Muscle layer of colon (tissue), 2 donors: ENCODE results near the gene PNN.
"Not testable (repeated sequence)": the region's sequence is repeated elsewhere in the genome, so short reads cannot be mapped to it uniquely, and the experiment has no call there.

ENCODE experiments used
- H3K27ac ChIP-seq: one replicate; pipeline ENCODE4 v1.7.0; 2013; ENCODE audit warnings: low read depth, mild to moderate bottlenecking, low read length, moderate library complexity
- H3K27me3 ChIP-seq, 2 donors: one replicate each; pipeline ENCODE4 v1.7.0; 2013; ENCODE audit warnings: low read length in 2 of 2, mild to moderate bottlenecking in 2 of 2; ENCODE audit not compliant: insufficient read depth in 2 of 2, control insufficient read depth in 1 of 2
- H3K36me3 ChIP-seq: one replicate; pipeline ENCODE4 v1.7.0; 2013; ENCODE audit warnings: mild to moderate bottlenecking, low read length; ENCODE audit not compliant: insufficient read depth
- H3K4me1 ChIP-seq: one replicate; pipeline ENCODE4 v1.7.0; 2013; ENCODE audit warnings: mild to moderate bottlenecking, low read length; ENCODE audit not compliant: insufficient read depth
- H3K4me3 ChIP-seq, 2 donors: one replicate each; pipeline ENCODE4 v1.7.0; 2013; ENCODE audit warnings: low read length in 2 of 2, low read depth in 1 of 2, mild to moderate bottlenecking in 1 of 2, moderate library complexity in 1 of 2
- H3K9ac ChIP-seq: one replicate; pipeline ENCODE4 v1.7.0; 2013; ENCODE audit warnings: low read length
- H3K9me3 ChIP-seq: one replicate; pipeline ENCODE4 v1.7.0; 2013; ENCODE audit warnings: mild to moderate bottlenecking, low read length
- donor health status: abdominal sarcoma.
- donor health status: Adenocarcinoma of cecum.

Gene PNN

GRCh38 chr14:39174560-39175444 lies at the start of gene PNN:
TSS of gene PNN (plus strand) at chr14:39175254. CDS start at chr14:39175280, 26 bp downstream.
- Histone ChIP-seq H3K36me3 (peaks cover 33% of the 10 kb centered on the region), H3K4me1 (peaks cover 26% of the 10 kb centered on the region), H3K27ac (peak within 1 kb of the TSS; percentile 96), H3K9me3 (no peaks in the 10 kb centered on the region), H3K9ac (peak within 1 kb of the TSS; percentile 52), H3K4me3 (peak within 1 kb of the TSS; percentile 92 to 99), H3K27me3 (no peaks in the 10 kb centered on the region)

DNA sequence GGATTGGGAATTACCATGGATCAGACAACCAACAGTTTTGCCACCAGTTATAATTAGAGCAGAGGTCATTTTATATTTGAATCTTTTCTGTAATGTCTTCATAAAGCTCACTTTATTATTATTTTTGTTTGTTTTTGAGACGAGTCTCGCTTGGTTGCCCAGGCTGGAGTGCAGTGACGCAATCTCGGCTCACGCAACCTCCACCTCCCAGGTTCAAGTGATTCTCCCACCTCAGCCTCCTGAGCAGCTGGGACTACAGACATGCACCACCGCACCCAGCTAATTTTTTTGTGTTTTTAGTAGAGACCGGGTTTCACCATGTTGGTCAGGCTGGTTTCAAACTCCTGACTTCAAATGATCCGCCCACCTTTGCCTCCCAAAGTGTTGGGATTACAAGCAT lies 37.2 kb upstream of the PNN start:
- not testable (repeated sequence) for H3K9me3 ChIP-seq, H3K27me3 ChIP-seq, H3K4me1 ChIP-seq, H3K9ac ChIP-seq, H3K27ac ChIP-seq, H3K4me3 ChIP-seq
- peaks cover 17% of the 10 kb centered on the region for H3K36me3 ChIP-seq

DNA sequence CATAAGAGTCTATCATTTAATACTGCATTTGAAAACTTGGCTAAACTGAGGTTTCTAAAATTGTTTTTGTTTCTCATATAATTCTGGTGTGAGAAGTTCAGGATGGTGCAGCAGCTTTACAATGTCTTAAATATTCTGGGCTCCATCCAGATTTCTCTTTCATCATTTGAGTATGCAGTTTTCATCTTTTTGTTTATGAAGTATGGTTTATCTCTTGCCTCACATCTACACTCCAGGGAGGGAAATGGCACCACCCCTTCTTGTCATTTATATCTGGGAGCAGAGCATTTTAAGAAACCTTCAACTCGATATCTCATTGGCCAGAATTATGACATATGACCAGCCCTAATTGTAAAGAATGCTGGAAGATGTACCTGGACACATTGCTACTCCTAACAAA lies 36.6 kb upstream of the PNN start:
- H3K36me3 ChIP-seq = peaks cover 17% of the 10 kb centered on the region
- H3K9ac ChIP-seq = no peak overlapping the region
- no peaks in the 10 kb centered on the region for H3K9me3 ChIP-seq
- H3K4me3 ChIP-seq = no peak overlapping the region
- no peaks in the 10 kb centered on the region for H3K4me1 ChIP-seq
- no peak overlapping the region for H3K27ac ChIP-seq
- no peaks in the 10 kb centered on the region for H3K27me3 ChIP-seq

DNA sequence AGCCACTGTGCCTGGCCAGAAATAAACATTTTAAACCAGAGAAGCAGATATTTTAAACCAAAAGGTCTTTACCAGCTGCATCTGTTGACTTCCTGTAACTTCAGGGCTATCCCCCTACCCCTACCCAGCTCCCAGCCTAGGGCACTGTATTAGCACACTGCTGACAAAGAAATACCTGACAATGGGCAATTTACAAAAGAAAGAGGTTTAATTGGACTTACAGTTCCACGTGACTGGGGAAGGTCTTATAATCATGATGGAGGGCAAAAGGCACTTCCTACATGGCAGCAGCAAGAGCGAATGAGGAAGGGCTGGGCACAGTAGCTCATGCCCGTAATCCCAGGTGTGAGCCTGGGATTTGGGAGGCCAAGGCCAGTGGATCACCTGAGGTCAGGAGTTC lies 34.9 kb upstream of the PNN start:
- no peak overlapping the region for H3K27ac ChIP-seq
- no peaks in the 10 kb centered on the region for H3K9me3 ChIP-seq
- H3K4me3 ChIP-seq = no peak overlapping the region
- H3K9ac ChIP-seq = no peak overlapping the region
- no peaks in the 10 kb centered on the region for H3K27me3 ChIP-seq
- H3K36me3 ChIP-seq = peaks cover 13% of the 10 kb centered on the region
- no peaks in the 10 kb centered on the region for H3K4me1 ChIP-seq

- not testable (repeated sequence) for H3K36me3 ChIP-seq, H3K4me1 ChIP-seq, H3K9ac ChIP-seq, H3K4me3 ChIP-seq, H3K9me3 ChIP-seq, H3K27me3 ChIP-seq, H3K27ac ChIP-seq
Observed at GRCh38 chr14:39141623-39142022, 33.4 kb upstream of the PNN start.

DNA sequence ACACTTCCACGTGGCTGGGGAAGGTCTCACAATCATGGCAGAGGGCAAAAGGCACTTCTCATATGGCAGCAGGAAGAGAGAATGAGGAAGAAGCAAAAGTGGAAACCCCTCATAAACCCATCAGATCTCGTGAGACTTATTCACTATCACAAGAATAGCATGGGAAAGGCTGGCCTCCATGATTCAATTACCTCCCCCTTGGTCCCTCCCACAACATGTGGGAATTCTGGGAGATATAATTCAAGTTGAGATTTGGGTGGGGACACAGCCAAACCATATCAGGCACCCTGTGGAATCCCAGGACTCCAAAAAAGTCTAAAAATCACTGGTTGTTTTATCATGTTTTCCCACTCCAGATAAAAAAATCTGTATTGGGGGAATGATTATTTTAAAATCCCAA lies 31.8 kb upstream of the PNN start:
- H3K9ac ChIP-seq, H3K9me3 ChIP-seq, H3K27ac ChIP-seq, H3K4me3 ChIP-seq, H3K27me3 ChIP-seq, H3K36me3 ChIP-seq, H3K4me1 ChIP-seq: not testable (repeated sequence)

- Histone ChIP-seq H3K9me3 (no peaks in the 10 kb centered on the region), H3K36me3 (peaks cover 17% of the 10 kb centered on the region), H3K4me1 (no peaks in the 10 kb centered on the region)
Observed at GRCh38 chr14:39145266-39145966, 29.6 kb upstream of the PNN start.

DNA sequence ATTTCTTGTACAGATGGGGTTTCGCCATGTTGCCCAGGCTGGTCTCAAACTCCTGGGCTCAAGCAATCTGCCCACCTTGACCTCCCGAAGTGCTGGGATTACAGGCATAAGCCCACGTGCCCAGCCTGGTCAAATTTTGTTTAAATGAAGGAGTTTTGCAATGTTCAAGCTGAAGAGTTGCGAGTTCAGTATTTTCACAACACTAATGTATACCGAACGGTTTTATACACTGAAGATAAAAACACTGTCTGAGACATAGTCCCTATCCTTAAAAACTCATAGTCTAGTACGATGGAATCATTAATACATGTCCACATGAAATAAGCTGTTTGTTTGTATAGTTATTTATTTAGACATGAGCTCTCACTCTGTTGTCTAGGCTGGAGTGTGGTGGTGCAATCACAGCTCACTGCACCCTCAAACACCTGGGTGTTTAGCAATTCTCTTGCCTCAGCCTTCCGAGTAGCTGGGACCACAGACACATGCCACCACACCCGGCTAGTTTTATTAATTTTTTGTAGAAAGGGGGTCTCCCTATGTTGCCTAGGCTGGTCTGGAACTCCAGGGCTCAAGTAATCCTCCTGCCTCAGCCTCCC lies 20.4 kb upstream of the PNN start:
- Histone ChIP-seq H3K4me1 (no peaks in the 10 kb centered on the region), H3K9me3 (no peaks in the 10 kb centered on the region), H3K4me3 (no peak overlapping the region), H3K9ac (no peak overlapping the region), H3K27ac (no peak overlapping the region), H3K36me3 (peaks cover 14% of the 10 kb centered on the region), H3K27me3 (no peaks in the 10 kb centered on the region)

More at GRCh38 chr14:39145266-39145966, 29.6 kb upstream of the PNN start:
- H3K27me3 ChIP-seq = no peaks in the 10 kb centered on the region
- H3K9ac ChIP-seq = no peak overlapping the region
- no peak overlapping the region for H3K4me3 ChIP-seq
- H3K27ac ChIP-seq = no peak overlapping the region

DNA sequence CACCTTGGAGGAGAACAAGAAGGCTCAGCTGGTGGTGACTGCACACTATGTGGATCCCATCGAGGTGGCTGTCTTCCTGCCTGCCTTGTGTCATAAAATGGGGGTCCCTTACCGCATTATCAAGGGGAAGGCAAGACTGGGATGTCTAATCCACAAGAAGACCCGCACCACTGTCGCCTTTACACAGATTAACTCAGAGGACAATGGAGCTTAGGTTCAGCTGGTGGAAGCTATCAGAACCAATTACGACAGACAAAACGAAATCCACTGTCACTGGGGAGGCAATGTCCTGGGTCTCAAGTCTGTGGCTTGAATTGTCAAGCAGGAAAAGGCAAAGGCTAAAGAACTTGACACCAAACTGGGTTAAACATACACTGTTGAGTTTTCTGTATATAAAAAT lies 17.6 kb upstream of the PNN start:
- Histone ChIP-seq H3K4me1 (no peaks in the 10 kb centered on the region), H3K36me3 (peaks cover 20% of the 10 kb centered on the region), H3K27me3 (no peaks in the 10 kb centered on the region), H3K4me3 (no peak overlapping the region), H3K27ac (no peak overlapping the region), H3K9me3 (no peaks in the 10 kb centered on the region), H3K9ac (no peak overlapping the region)

GRCh38 chr14:39158222-39158858 lies 16.7 kb upstream of the PNN start:
- Histone ChIP-seq H3K36me3 (peaks cover 20% of the 10 kb centered on the region), H3K9me3 (no peaks in the 10 kb centered on the region), H3K27ac (no peak overlapping the region), H3K9ac (no peak overlapping the region), H3K4me1 (no peaks in the 10 kb centered on the region), H3K27me3 (no peaks in the 10 kb centered on the region), H3K4me3 (no peak overlapping the region)

DNA sequence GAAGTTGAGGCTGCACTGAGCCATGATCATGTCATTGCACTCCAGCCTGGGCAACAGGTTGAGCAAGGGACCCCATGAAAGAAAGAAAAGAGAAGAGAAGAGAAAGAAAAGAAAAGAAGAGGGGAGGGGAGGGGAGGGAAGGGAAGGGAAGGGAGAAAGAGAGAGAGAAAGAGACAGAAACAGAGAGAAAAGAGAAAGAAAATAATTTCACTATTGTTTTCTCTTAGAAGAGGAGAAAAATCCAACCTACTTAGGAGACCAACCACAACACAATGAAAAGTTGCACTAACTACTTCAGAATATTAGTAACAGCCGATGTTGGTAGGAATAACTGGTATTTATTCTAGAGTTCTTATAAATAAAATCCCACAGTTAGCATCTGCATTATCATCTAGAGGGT lies 14.6 kb upstream of the PNN start:
- no peak overlapping the region for H3K4me3 ChIP-seq
- no peak overlapping the region for H3K27ac ChIP-seq
- peaks cover 20% of the 10 kb centered on the region for H3K36me3 ChIP-seq
- H3K9ac ChIP-seq = no peak overlapping the region
- no peaks in the 10 kb centered on the region for H3K27me3 ChIP-seq
- no peaks in the 10 kb centered on the region for H3K9me3 ChIP-seq
- no peaks in the 10 kb centered on the region for H3K4me1 ChIP-seq
